Measurements from ENCODE around the gene PRR5L. TPM values are rescaled to one million over a fixed set of nuclear protein-coding genes. Genes with fewer than 3 reads are reported as not detected.

PRR5L gene
- total and polyA plus RNA-seq, 7 donors: 3.3 to 105 (median 11.9) TPM

- no peak overlapping the region for H3K4me3 ChIP-seq
- intact Hi-C loops (cut with DNase I): no loop called here
Observed at GRCh38 chr11:36436064-36436463, 140.0 kb downstream of the PRR5L start.

GRCh38 chr11:36436589-36436988 lies 140.5 kb downstream of the PRR5L start:
- Histone ChIP-seq H3K4me1 (no peaks in the 10 kb centered on the region), H3K36me3 (no peaks in the 10 kb centered on the region), H3K9me3 (no peaks in the 10 kb centered on the region), H3K4me3 (no peak overlapping the region), H3K27ac (no peak overlapping the region), H3K27me3 (no peaks in the 10 kb centered on the region)
- TF ChIP-seq EP300 (IDR thresholded peaks at IDR 0.05): no peak
- no peak for TF ChIP-seq POLR2A (IDR thresholded peaks at IDR 0.05)
- TF ChIP-seq CTCF (IDR thresholded peaks at IDR 0.05): no peak
- no peak for TF ChIP-seq POLR2AphosphoS5 (IDR thresholded peaks at IDR 0.05)
- DNase-seq: no peak
- intact Hi-C loops (cut with DNase I): no loop called here
- WGBS, 2 donors: 94 to 95% methylated on average over 2 of the region's 2 CpGs

More at GRCh38 chr11:36436064-36436463, 140.0 kb downstream of the PRR5L start:
- DNase-seq: no peak
- no peaks in the 10 kb centered on the region for H3K27me3 ChIP-seq
- no peaks in the 10 kb centered on the region for H3K4me1 ChIP-seq
- TF ChIP-seq EP300 (IDR thresholded peaks at IDR 0.05) (no peak), CTCF (IDR thresholded peaks at IDR 0.05) (no peak), POLR2A (IDR thresholded peaks at IDR 0.05) (no peak), POLR2AphosphoS5 (IDR thresholded peaks at IDR 0.05) (peak in 1 of 4 donors; percentile 8)
- no peaks in the 10 kb centered on the region for H3K9me3 ChIP-seq
- H3K36me3 ChIP-seq: no peaks in the 10 kb centered on the region
- WGBS, 2 donors: 87 to 90% methylated on average over 5 of the region's 5 CpGs
- H3K27ac ChIP-seq: no peak overlapping the region

GRCh38 chr11:36437413-36437812 lies 141.3 kb downstream of the PRR5L start:
- Histone ChIP-seq H3K4me1 (no peaks in the 10 kb centered on the region), H3K27ac (no peak overlapping the region), H3K36me3 (no peaks in the 10 kb centered on the region), H3K9me3 (no peaks in the 10 kb centered on the region), H3K27me3 (no peaks in the 10 kb centered on the region), H3K4me3 (no peak overlapping the region)
- intact Hi-C loops (cut with DNase I): no loop called here
- no peak for DNase-seq
- TF ChIP-seq POLR2A (IDR thresholded peaks at IDR 0.05) (no peak), CTCF (IDR thresholded peaks at IDR 0.05) (no peak), EP300 (IDR thresholded peaks at IDR 0.05) (no peak), POLR2AphosphoS5 (IDR thresholded peaks at IDR 0.05) (no peak)
- 81 to 96% methylated on average over 3 of the region's 3 CpGs for WGBS, 2 donors

- no peaks in the 10 kb centered on the region for H3K9me3 ChIP-seq
- 96 to 97% methylated on average over 5 of the region's 5 CpGs for WGBS, 2 donors
- no peak overlapping the region for H3K4me3 ChIP-seq
- no peaks in the 10 kb centered on the region for H3K4me1 ChIP-seq
- DNase-seq: no peak
- intact Hi-C loops (cut with DNase I): no loop called here
- no peaks in the 10 kb centered on the region for H3K36me3 ChIP-seq
- H3K27me3 ChIP-seq: no peaks in the 10 kb centered on the region
- no peak for TF ChIP-seq CTCF (IDR thresholded peaks at IDR 0.05)
- no peak for TF ChIP-seq POLR2A (IDR thresholded peaks at IDR 0.05)
- no peak overlapping the region for H3K27ac ChIP-seq
Observed at GRCh38 chr11:36438126-36438525, 142.0 kb downstream of the PRR5L start.

- TF ChIP-seq POLR2AphosphoS5 (IDR thresholded peaks at IDR 0.05) (no peak), CTCF (IDR thresholded peaks at IDR 0.05) (no peak), POLR2A (IDR thresholded peaks at IDR 0.05) (no peak), EP300 (IDR thresholded peaks at IDR 0.05) (no peak)
- no peak for DNase-seq
- H3K4me1 ChIP-seq: no peaks in the 10 kb centered on the region
- no peaks in the 10 kb centered on the region for H3K36me3 ChIP-seq
- no peak overlapping the region for H3K4me3 ChIP-seq
- H3K27ac ChIP-seq: no peak overlapping the region
- no peaks in the 10 kb centered on the region for H3K9me3 ChIP-seq
- WGBS, 2 donors: 82 to 96% methylated on average over 2 of the region's 2 CpGs
- no peaks in the 10 kb centered on the region for H3K27me3 ChIP-seq
- intact Hi-C loops (cut with DNase I): no loop called here
Observed at GRCh38 chr11:36441610-36442208, 145.6 kb downstream of the PRR5L start.

Data from sigmoid colon (tissue), 7 donors.